RWPE2 (cell line): ENCODE results near the gene CFAP99.

Source experiments
- ATAC-seq: fragments of 200-7000 bp; cut with Tn5 transposase; 3 replicates; pipeline ENCODE4 v1.9.1; 2021; ENCODE audit warnings: low read depth
- DNase-seq: peaks from one replicate; pipeline ENCODE4 v3.0.0-alpha.2; 2020; ENCODE audit warnings: low spot score
- H3K27ac ChIP-seq: fragments of 450-650 bp; 2 replicates; pipeline ENCODE4 v1.5.1; 2017; ENCODE audit warnings: mild to moderate bottlenecking; ENCODE audit not compliant: poor library complexity, severe bottlenecking
- H3K27me3 ChIP-seq: fragments of 250-450 bp; sonication (Bioruptor Pico); 2 replicates; pipeline ENCODE4 v1.5.1; 2021; ENCODE audit warnings: mild to moderate bottlenecking, moderate library complexity; ENCODE audit not compliant: insufficient read depth, poor library complexity, severe bottlenecking
- H3K36me3 ChIP-seq: fragments of 250-450 bp; sonication (Bioruptor Pico); 2 replicates; pipeline ENCODE4 v1.5.1; 2020; ENCODE audit warnings: low read depth, mild to moderate bottlenecking, moderate library complexity
- H3K4me1 ChIP-seq: fragments of 250-450 bp; sonication (Bioruptor Pico); 2 replicates; pipeline ENCODE4 v1.5.1; 2021; ENCODE audit warnings: mild to moderate bottlenecking, moderate library complexity; ENCODE audit not compliant: insufficient read depth, poor library complexity, severe bottlenecking
- H3K4me3 ChIP-seq: fragments of 250-450 bp; sonication (Bioruptor Pico); 2 replicates; pipeline ENCODE4 v1.5.1; 2021; ENCODE audit warnings: mild to moderate bottlenecking, moderate library complexity; ENCODE audit not compliant: severe bottlenecking
- H3K9me3 ChIP-seq: fragments of 250-450 bp; sonication (Bioruptor Pico); 2 replicates; pipeline ENCODE4 v1.5.1; 2021; ENCODE audit warnings: mild to moderate bottlenecking, moderate library complexity; ENCODE audit not compliant: severe bottlenecking
- CTCF ChIP-seq: fragments of 450-650 bp; IDR thresholded peaks from one replicate; pipeline ENCODE4 v1.5.1; 2017; ENCODE audit warnings: mild to moderate bottlenecking, moderate library complexity; ENCODE audit not compliant: poor library complexity, severe bottlenecking

The CFAP99 gene

GRCh38 chr4:2437475-2438215 is 18.9 kb downstream of the CFAP99 start:
- Histone ChIP-seq H3K9me3 (no peaks in the 10 kb centered on the region), H3K4me3 (no peak overlapping the region)
- no peak for DNase-seq

GRCh38 chr4:2438822-2439718 is 20.3 kb downstream of the CFAP99 start:
- no peaks in the 10 kb centered on the region for H3K36me3 ChIP-seq
- no peaks in the 10 kb centered on the region for H3K4me1 ChIP-seq
- H3K27ac ChIP-seq = no peak overlapping the region
- H3K4me3 ChIP-seq = no peak overlapping the region
- DNase-seq (no peak), ATAC-seq (no peak)
- TF ChIP-seq CTCF = no peak
- H3K9me3 ChIP-seq = no peaks in the 10 kb centered on the region
- H3K27me3 ChIP-seq = no peaks in the 10 kb centered on the region

More at GRCh38 chr4:2437475-2438215, 18.9 kb downstream of the CFAP99 start:
- no peak for ATAC-seq
- no peak for TF ChIP-seq CTCF
- H3K4me1 ChIP-seq = no peaks in the 10 kb centered on the region
- H3K27ac ChIP-seq = no peak overlapping the region
- no peaks in the 10 kb centered on the region for H3K36me3 ChIP-seq
- no peaks in the 10 kb centered on the region for H3K27me3 ChIP-seq

GRCh38 chr4:2441393-2442174 is 22.8 kb downstream of the CFAP99 start:
- peak; percentile 67 for DNase-seq
- no peak overlapping the region for H3K4me3 ChIP-seq

More at GRCh38 chr4:2441393-2442174, 22.8 kb downstream of the CFAP99 start:
- no peaks in the 10 kb centered on the region for H3K9me3 ChIP-seq
- TF ChIP-seq CTCF = peak; percentile 55
- H3K27me3 ChIP-seq = no peaks in the 10 kb centered on the region
- no peaks in the 10 kb centered on the region for H3K36me3 ChIP-seq
- no peak overlapping the region for H3K27ac ChIP-seq
- peak; percentile 67 for ATAC-seq
- H3K4me1 ChIP-seq = no peaks in the 10 kb centered on the region
